T-helper 17 cell (primary cell): ENCODE data around the gene MYH13. TPM values are rescaled to one million over a fixed set of nuclear protein-coding genes. Genes with fewer than 3 reads are reported as not detected.

Experiments
- ATAC-seq: fragments of 150-1000 bp; cut with Tn5 transposase; 2 replicates; pipeline ENCODE4 v1.10.0; 2021; ENCODE audit warnings: mild to moderate bottlenecking, moderate library complexity
- DNase-seq, 3 donors: peaks; one replicate each; pipeline versions ENCODE4 v3.0.0 to v3.0.0-alpha.2; 2020 to 2021
- H3K9me3 ChIP-seq: one replicate; pipeline ENCODE4 v1.7.0; 2013; ENCODE audit warnings: low read length, mild to moderate bottlenecking; ENCODE audit not compliant: control insufficient read depth, poor library complexity, severe bottlenecking
- H3K27ac Mint-ChIP-seq: one replicate; pipeline ENCODE4 v1.8.0; 2022; ENCODE audit warnings: mild to moderate bottlenecking, moderate library complexity, mixed read lengths
- H3K27me3 Mint-ChIP-seq: one replicate; pipeline ENCODE4 v1.8.0; 2022; ENCODE audit warnings: mixed read lengths
- H3K36me3 Mint-ChIP-seq: one replicate; pipeline ENCODE4 v1.8.0; 2022; ENCODE audit warnings: low read depth, mixed read lengths
- H3K4me1 Mint-ChIP-seq: one replicate; pipeline ENCODE4 v1.8.0; 2022; ENCODE audit warnings: mild to moderate bottlenecking, mixed read lengths
- H3K4me3 Mint-ChIP-seq: one replicate; pipeline ENCODE4 v1.8.0; 2022; ENCODE audit warnings: mild to moderate bottlenecking, moderate library complexity, mixed read lengths
- total RNA-seq, 4 donors: library from RNA in 2 of 4; stranded (reverse) in 2 of 4; gene quantifications; one replicate each; pipeline ENCODE4 v1.2.3 and lab custom pipeline; 2022 to 2026

Gene MYH13
- total RNA-seq, 2 donors from 2014 or later = not detected

DNA sequence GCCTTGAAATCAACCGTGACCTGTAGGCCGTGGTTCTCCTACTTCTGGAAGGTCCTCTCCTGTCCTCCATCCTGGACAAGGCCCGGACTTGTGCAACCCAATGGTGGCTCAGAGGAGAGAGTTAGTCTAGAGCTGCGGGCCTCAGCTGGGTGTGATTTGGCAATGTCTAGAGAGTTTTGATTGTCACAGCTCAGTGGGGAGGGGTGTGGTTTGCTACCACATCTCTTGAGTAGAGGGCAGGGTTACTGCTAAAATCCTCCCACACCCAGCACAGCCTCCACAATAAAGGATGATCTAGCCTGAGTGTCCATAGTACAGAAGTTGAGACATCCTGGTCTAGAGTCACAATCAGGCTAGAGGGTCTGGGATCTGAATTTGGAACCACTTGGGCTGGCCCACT lies 40.3 kb downstream of the MYH13 start:
- ATAC-seq (no peak), DNase-seq (no peak)
- peaks cover 6% of the 10 kb centered on the region for H3K4me1 Mint-ChIP-seq
- H3K9me3 ChIP-seq = no peaks in the 10 kb centered on the region
- no peaks in the 10 kb centered on the region for H3K27me3 Mint-ChIP-seq
- H3K4me3 Mint-ChIP-seq = no peak overlapping the region
- no peak overlapping the region for H3K27ac Mint-ChIP-seq
- H3K36me3 Mint-ChIP-seq = peaks cover 4% of the 10 kb centered on the region

DNA sequence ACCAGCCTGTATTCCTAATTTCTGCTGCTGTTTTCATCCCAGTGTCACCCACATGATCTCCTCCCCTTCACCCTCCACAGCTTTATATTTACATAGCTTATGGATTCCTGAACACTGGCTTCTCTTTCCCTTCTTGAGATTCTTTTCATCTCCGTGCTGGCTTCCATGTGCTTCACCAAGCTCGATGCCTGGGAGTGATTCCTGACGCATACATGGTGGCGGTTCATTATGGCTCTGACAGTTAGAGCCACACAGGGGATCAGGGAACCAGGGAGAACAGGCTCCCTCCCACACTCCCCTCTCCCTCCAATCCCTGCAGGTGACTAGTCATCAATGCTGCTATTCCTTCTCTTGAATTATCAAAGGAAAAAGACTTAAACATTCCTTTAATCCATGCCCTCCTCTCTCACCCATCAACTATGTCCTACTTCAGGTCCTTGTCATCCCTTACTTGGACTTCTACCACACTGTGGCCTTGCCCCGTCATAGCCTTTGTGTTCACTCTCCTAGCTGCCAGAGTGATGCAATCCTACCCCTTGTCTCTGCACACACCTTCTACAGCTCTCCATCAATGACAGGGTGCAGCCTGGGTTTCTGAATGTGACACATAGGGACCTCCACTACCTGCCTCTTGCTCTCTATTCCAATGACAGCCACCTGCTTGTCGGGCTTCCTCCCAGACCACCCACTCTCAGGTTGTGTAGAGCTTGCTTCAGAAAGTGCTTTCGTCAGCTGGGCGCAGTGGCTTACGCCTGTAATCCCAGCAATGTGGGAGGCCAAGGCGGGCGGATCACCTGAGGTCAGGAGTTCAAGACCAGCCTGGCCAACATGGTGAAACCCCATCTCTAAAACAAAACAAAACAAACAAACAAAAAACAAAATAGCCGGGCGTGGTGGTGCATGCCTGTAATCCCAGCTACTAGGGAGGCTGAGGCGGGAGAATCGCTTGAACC lies 43.6 kb downstream of the MYH13 start:
- H3K36me3 Mint-ChIP-seq = peaks cover 4% of the 10 kb centered on the region
- H3K9me3 ChIP-seq = no peaks in the 10 kb centered on the region
- DNase-seq = no peak
- H3K27me3 Mint-ChIP-seq = no peaks in the 10 kb centered on the region
- H3K4me1 Mint-ChIP-seq = peaks cover 6% of the 10 kb centered on the region
- no peak for ATAC-seq
- H3K4me3 Mint-ChIP-seq = peak overlapping the region; percentile 39
- no peak overlapping the region for H3K27ac Mint-ChIP-seq

DNA sequence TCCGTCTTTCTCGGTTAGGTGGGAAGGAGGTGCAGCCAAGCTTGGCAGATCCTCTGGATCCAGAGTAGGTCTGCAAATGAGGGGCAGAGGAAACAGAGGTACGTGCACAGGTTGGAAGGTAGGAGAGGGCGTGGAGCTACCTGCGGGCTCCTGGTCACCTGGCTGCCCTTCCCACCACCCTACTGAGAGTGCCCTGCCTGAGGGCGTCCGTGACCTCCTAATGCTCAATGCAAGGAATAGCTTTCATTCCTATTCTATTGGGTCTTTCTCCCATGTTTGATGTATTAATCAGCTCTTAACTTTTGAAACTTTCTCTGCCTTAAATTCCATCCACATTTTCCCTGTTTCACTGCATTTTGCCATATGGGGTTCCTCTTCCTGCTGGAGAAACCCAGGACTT lies 44.6 kb downstream of the MYH13 start:
- H3K4me1 Mint-ChIP-seq = peaks cover 6% of the 10 kb centered on the region
- ATAC-seq (no peak), DNase-seq (no peak)
- no peak overlapping the region for H3K27ac Mint-ChIP-seq
- no peaks in the 10 kb centered on the region for H3K27me3 Mint-ChIP-seq
- peaks cover 4% of the 10 kb centered on the region for H3K36me3 Mint-ChIP-seq
- no peaks in the 10 kb centered on the region for H3K9me3 ChIP-seq
- H3K4me3 Mint-ChIP-seq = no peak overlapping the region

DNA sequence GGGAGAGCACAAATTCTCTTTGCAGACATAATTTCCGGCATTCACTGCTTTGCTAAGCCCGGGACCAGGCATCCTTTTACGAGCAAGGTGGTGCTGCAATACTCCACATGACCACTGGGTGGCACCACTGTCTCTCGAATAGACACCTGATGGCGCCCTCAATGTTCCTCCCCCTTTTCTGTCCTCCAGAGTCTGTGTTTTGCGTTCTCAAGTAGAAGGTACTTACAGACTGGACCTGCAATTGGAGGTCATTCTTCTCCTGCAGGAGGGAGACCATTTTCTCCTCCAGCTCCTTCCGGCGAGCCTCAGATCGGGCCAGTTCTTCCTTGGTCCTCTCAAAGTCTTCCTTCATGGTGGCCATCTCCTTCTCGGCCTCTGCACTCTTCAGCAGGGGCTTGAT lies 45.2 kb downstream of the MYH13 start:
- H3K27me3 Mint-ChIP-seq = no peaks in the 10 kb centered on the region
- peaks cover 4% of the 10 kb centered on the region for H3K36me3 Mint-ChIP-seq
- no peaks in the 10 kb centered on the region for H3K9me3 ChIP-seq
- H3K4me3 Mint-ChIP-seq = no peak overlapping the region
- ATAC-seq (peak; percentile 45), DNase-seq (peak; percentile 15 to 42 (median 23))
- peaks cover 6% of the 10 kb centered on the region for H3K4me1 Mint-ChIP-seq
- H3K27ac Mint-ChIP-seq = no peak overlapping the region

DNA sequence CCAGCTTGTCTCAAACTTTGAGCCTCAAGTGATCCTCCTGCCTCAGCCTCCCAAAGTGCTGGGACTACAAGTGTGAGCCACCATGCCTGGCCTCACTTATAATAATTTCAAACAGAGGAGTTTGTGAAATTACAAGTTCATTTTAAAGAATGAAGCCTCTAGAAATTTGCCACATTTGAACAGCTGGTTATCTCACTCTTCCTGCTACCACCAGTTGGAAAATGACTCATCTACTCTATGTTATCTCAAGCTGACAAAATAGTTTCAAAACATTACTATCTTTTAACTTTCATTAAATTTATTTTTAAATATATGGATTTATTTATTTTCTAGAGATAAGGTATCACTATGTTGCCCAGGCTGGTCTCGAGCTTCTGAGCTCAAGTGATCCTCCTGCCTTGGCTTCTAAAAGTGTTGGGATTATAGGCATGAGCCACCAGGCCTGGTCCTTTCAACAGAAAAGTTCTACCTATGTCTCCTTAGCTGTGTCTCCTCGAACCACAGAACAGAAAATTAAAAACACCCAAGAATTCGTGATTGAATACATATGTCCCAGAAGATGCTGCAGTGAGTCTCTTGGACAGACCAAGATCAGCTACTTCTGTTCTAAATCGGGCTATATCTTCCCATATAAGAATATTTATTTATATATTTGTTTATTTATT lies 47.6 kb downstream of the MYH13 start:
- H3K9me3 ChIP-seq = no peaks in the 10 kb centered on the region
- Mint-ChIP-seq H3K4me3 (no peak overlapping the region), H3K36me3 (peaks cover 4% of the 10 kb centered on the region), H3K27ac (no peak overlapping the region), H3K4me1 (peaks cover 8% of the 10 kb centered on the region), H3K27me3 (no peaks in the 10 kb centered on the region)
- ATAC-seq (no peak), DNase-seq (no peak)

DNA sequence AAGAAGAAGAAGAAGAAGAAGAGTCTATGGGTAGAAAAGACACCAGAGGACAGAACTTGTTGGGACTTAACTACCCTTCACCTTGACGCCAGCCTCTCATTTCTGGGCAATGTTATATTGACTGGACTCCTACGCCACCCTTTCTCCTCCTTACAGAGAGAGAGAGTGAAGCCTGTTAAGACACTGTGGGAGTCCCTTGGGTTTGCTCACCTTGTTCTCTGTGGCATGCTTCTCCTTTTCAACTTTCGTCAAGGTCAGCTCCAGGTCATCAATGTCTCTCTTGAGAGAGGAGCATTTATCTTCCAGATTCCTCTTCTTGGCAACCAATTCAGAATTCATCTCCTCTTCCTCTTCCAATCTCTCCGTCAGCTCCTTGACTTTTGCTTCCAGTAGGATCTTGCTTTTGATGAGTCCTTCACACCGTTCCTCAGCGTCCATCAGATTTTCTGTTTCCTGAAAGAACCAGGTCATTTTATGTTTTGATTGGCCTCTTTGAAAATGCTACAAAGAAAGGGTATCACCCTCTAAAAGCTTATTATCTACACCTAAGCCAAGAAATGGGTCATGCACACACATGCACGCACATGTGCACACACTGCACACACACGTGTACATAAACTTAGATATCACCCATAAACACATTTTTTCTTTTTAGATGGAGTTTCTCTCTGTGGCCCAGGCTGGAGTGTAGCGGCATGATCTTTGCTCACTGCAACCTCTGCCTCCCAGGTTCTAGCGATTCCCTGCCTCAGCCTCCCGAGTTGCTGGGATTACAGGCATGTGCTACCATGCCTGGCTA lies 48.8 kb downstream of the MYH13 start:
- peaks cover 6% of the 10 kb centered on the region for H3K4me1 Mint-ChIP-seq
- peaks cover under 1% of the 10 kb centered on the region for H3K36me3 Mint-ChIP-seq
- H3K4me3 Mint-ChIP-seq = no peak overlapping the region
- ATAC-seq (no peak), DNase-seq (no peak)
- no peaks in the 10 kb centered on the region for H3K9me3 ChIP-seq
- no peak overlapping the region for H3K27ac Mint-ChIP-seq
- no peaks in the 10 kb centered on the region for H3K27me3 Mint-ChIP-seq

DNA sequence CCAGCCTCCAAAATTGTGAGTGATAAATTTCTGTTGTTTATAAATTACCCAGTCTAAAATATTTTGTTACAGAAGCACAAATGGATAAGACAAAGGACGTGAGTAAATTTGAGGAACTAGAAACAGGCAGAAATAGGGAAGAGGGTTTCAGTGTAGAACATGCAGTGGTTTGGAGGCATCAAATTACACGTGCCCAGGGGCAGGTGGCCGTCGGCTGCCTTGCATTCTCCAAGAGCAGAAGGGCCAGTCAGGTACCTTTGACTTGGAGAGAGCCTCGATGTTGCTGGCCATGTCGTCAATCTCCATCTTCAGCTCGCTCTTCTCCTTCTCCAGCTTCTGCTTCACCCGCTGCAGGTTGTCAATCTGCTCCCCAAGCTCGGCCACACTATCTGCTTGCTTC lies 54.3 kb downstream of the MYH13 start:
- DNase-seq = no peak
- H3K36me3 Mint-ChIP-seq = no peaks in the 10 kb centered on the region
- H3K4me3 Mint-ChIP-seq = no peak overlapping the region
- peaks cover 5% of the 10 kb centered on the region for H3K27me3 Mint-ChIP-seq
- ATAC-seq = no peak
- H3K4me1 Mint-ChIP-seq = peaks cover 2% of the 10 kb centered on the region
- H3K27ac Mint-ChIP-seq = no peak overlapping the region
- H3K9me3 ChIP-seq = no peaks in the 10 kb centered on the region

DNA sequence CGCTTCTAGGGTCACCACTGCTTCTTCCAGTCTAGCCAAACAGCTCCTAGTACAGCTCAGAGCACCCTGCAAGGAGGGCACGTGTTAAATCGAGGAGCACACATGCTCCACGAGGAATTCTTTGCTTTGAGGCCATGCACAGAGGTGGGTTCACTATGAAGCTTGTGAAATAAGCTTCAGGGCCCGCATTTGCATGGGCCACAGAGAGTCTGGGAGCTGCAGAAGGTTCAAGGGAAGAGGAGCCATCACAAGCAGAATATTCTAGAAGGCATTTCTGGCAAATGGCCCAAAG lies 55.3 kb downstream of the MYH13 start:
- ATAC-seq = no peak
- H3K27ac Mint-ChIP-seq = no peak overlapping the region
- no peaks in the 10 kb centered on the region for H3K9me3 ChIP-seq
- peaks cover 2% of the 10 kb centered on the region for H3K4me1 Mint-ChIP-seq
- H3K4me3 Mint-ChIP-seq = no peak overlapping the region
- DNase-seq = no peak
- H3K27me3 Mint-ChIP-seq = peaks cover 5% of the 10 kb centered on the region
- no peaks in the 10 kb centered on the region for H3K36me3 Mint-ChIP-seq

DNA sequence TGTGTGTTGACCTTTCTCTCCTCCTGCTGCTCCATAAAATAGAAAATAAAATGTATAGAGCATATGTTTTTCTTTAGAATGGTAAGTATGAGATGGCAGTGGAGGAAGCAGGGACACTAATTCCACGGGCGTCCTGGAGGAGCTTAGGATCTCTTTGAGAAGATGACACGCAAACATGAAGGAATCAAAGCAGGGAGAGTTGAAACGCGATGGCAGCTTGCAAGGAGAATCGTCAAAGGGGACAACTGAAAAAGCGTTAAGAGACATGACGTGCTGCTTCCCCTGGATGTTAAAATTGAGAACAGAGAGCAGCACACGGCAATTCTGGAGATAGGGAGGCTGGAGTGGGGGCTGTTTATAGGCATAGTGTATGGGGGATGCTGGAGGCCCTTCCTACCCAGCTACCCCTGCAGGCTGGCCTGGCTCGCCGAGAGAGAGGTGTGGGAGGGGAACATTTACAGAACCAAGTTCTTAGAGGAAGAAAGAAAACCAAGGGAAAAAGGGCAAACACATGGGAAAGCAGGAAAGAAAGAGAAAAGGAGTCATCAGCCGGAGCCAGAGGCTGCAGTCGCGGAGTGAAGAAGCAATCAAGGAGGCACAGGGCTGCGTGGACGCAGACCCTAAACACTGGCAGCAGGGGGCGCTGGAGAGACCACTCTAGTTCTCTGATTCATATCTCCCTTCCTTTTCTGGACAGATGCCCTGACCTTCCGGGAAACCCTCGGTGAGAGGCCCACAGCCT lies 55.8 kb downstream of the MYH13 start:
- ATAC-seq (no peak), DNase-seq (no peak)
- Mint-ChIP-seq H3K27me3 (peaks cover 5% of the 10 kb centered on the region), H3K27ac (no peak overlapping the region), H3K4me1 (peaks cover 2% of the 10 kb centered on the region), H3K36me3 (no peaks in the 10 kb centered on the region), H3K4me3 (no peak overlapping the region)
- H3K9me3 ChIP-seq = no peaks in the 10 kb centered on the region

DNA sequence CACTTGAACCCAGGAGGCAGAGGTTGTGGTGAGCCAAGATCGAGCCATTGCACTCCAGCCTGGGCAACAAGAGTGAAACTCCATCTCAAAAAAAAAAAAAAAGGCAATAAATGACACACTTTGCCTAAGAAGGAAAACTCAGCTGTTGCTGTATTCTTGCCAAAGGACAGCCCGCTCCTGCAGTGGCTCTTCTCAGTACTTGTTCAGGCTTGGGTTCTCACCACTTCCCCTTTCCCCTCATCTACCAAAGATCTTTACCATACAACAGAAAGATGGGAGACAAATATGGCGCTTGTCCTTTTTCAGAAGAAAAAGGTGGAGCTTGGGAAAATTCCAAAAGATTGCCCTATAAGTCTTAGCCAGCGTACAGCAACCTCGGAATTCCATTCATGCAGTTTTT lies 58.5 kb downstream of the MYH13 start:
- Mint-ChIP-seq H3K27ac (no peak overlapping the region), H3K4me1 (no peaks in the 10 kb centered on the region), H3K27me3 (peaks cover 11% of the 10 kb centered on the region), H3K4me3 (no peak overlapping the region), H3K36me3 (no peaks in the 10 kb centered on the region)
- no peak for ATAC-seq
- H3K9me3 ChIP-seq = no peaks in the 10 kb centered on the region
- no peak for DNase-seq

DNA sequence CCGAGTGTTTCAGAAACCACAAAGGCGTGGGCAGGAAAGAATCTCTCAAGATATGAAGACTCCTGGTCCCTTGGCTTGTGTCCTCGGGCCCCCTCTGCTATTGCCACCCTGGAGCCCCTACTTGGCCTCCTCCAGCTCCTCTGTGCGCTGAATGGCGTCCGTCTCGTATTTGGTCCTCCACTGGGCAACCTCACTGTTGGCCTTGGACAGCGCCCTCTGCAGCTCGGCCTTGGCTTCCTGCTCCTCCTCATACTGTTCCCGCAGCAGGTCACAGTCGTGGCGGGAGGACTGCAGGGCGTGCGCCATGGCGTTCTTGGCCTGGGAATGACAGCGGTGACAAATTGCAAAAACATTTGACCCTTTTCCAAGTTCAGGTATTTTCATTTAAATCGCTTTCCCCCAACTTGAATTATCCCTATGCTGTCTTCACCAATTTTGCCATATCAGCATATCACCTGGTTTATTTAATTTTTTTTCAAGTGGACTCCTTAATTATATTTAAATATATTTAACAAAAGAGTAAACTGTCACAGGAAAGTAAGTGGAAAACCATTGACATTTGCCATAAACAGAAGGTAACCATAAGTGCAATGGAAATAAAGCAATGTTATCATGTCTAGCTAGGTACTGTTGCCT lies 59.7 kb downstream of the MYH13 start:
- Mint-ChIP-seq H3K36me3 (no peaks in the 10 kb centered on the region), H3K27me3 (peaks cover 11% of the 10 kb centered on the region), H3K4me1 (no peaks in the 10 kb centered on the region), H3K27ac (no peak overlapping the region), H3K4me3 (no peak overlapping the region)
- no peaks in the 10 kb centered on the region for H3K9me3 ChIP-seq
- DNase-seq = no peak
- ATAC-seq = no peak

DNA sequence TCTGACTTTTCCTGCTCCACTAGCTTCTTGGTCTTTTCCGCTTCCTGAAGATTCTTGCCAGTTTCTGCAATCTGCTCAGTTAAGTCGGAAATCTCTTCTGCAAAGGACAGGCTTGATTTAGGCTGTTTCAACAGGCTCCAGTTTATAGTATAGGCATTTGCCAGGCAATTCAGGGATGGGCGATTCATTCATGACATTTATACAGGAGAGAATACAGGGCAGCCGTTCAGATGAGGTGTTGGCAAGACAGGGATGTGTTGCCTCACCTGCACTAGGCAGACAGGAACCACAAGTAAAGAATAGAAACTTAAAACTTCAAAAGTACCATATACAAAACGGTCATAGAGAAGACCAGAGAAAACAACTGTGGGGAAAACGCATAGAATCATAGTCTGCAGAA lies 61.7 kb downstream of the MYH13 start:
- H3K9me3 ChIP-seq = no peaks in the 10 kb centered on the region
- H3K27ac Mint-ChIP-seq = no peak overlapping the region
- ATAC-seq = no peak
- H3K36me3 Mint-ChIP-seq = no peaks in the 10 kb centered on the region
- DNase-seq = no peak
- H3K4me1 Mint-ChIP-seq = no peaks in the 10 kb centered on the region
- no peak overlapping the region for H3K4me3 Mint-ChIP-seq
- H3K27me3 Mint-ChIP-seq = peaks cover 11% of the 10 kb centered on the region
